K562 (cell line): ENCODE results near the gene ANKS1B. TPM values are rescaled to one million over a fixed set of nuclear protein-coding genes. Genes with fewer than 3 reads are reported as not detected.

ENCODE experiments used
- ATAC-seq: fragments of 200-7000 bp; cut with Tn5 transposase; 3 replicates; pipeline ENCODE4 v1.9.1; 2020; ENCODE audit warnings: moderate library complexity
- BruUV-seq: library from RNA; stranded (reverse); fragments of 400-500 nt; replicated peaks from 2 replicates; lab custom pipeline; 2021; lab: Mats Ljungman, UMichigan
- CTCF ChIA-PET: fragments of 300-600 bp; formaldehyde crosslinking; extraction: SDS; loops from one replicate; lab custom pipeline; 2021; ENCODE audit warnings: low intra/inter-chr PET ratio; lab: Yijun Ruan, JAX
- POLR2A ChIA-PET: fragments of 300-600, 350-650 bp; sonication (Branson Sonifier 250); formaldehyde crosslinking; extraction: SDS; loops from one replicate; lab custom pipeline; 2021; ENCODE audit warnings: antibody characterized with exemption, inconsistent platforms; lab: Yijun Ruan, JAX
- DNase-seq, 4 experiments: peaks; one replicate each; pipeline versions ENCODE4 v3.0.0 to v3.0.0-alpha.2; 2011 to 2018; ENCODE audit warnings: low spot score in 3 of 4, mixed read lengths in 3 of 4; ENCODE audit errors: extremely low read depth in 1 of 4
- FAIRE-seq: peaks from 2 replicates; lab custom pipeline; 2011; peaks lifted over from hg19 to GRCh38; lab: Jason Lieb, UNC
- H2AFZ ChIP-seq: 2 replicates; pipeline ENCODE4 v1.6.0; 2011; ENCODE audit warnings: low read depth, low read length, control low read depth, inconsistent platforms
- H3K27ac ChIP-seq: fragments of 200-600 bp; 3 replicates; pipeline ENCODE4 v1.8.0; 2011; ENCODE audit warnings: low read depth, mild to moderate bottlenecking, control low read depth, inconsistent platforms, low read length, moderate library complexity, mixed read lengths; ENCODE audit errors: extremely low read depth
- H3K27me3 ChIP-seq, 2 experiments: fragments of 300-600 bp in 1 of 2; 2 replicates in 1 of 2; 3 replicates in 1 of 2; pipeline versions ENCODE4 v1.6.0 to v1.8.0; 2011; ENCODE audit warnings: inconsistent platforms in 2 of 2, low read length in 2 of 2, mild to moderate bottlenecking in 1 of 2, mixed read lengths in 1 of 2, moderate library complexity in 1 of 2; ENCODE audit not compliant: control insufficient read depth in 2 of 2, insufficient read depth in 2 of 2
- H3K36me3 ChIP-seq: fragments of 300-600 bp; 3 replicates; pipeline ENCODE4 v1.8.0; 2011; ENCODE audit warnings: mild to moderate bottlenecking, low read length, inconsistent platforms; ENCODE audit not compliant: control insufficient read depth, insufficient read depth
- H3K4me1 ChIP-seq, 2 experiments: fragments of 200-600 bp in 1 of 2; replicated peaks in 1 of 2; 2 replicates in 1 of 2; 3 replicates in 1 of 2; pipeline versions ENCODE4 v1.5.1 to v1.8.0; 2011; ENCODE audit warnings: inconsistent platforms in 2 of 2, low read length in 2 of 2, mild to moderate bottlenecking in 1 of 2, mixed read lengths in 1 of 2, moderate library complexity in 1 of 2; ENCODE audit not compliant: control insufficient read depth in 2 of 2, insufficient read depth in 2 of 2
- H3K4me2 ChIP-seq: 2 replicates; pipeline ENCODE4 v1.6.1; 2011; ENCODE audit warnings: low read length, control low read depth, inconsistent platforms, mixed read lengths; ENCODE audit not compliant: insufficient read depth
- H3K4me3 ChIP-seq: fragments of 200-600 bp; sonication (generic), shearing (Covaris generic); 2 replicates; pipeline ENCODE4 v1.5.1; 2016; ENCODE audit warnings: control low read depth, inconsistent platforms
- H3K79me2 ChIP-seq: fragments of 200-600 bp; 3 replicates; pipeline ENCODE4 v1.8.0; 2011; ENCODE audit warnings: low read length, inconsistent platforms; ENCODE audit not compliant: control insufficient read depth, insufficient read depth
- H3K9ac ChIP-seq, 2 experiments: 2 replicates each; pipeline versions ENCODE4 v1.6.0 to v1.6.1; 2011; ENCODE audit warnings: low read depth in 2 of 2, low read length in 2 of 2, control low read depth in 1 of 2, inconsistent platforms in 1 of 2, mild to moderate bottlenecking in 1 of 2, mixed read lengths in 1 of 2; ENCODE audit not compliant: insufficient read depth in 1 of 2
- H3K9me1 ChIP-seq: one replicate; pipeline ENCODE4 v1.6.0; 2011; ENCODE audit warnings: inconsistent platforms, mild to moderate bottlenecking, low read length, moderate library complexity; ENCODE audit not compliant: control insufficient read depth, insufficient read depth
- H3K9me3 ChIP-seq: replicated peaks from 2 replicates; pipeline ENCODE4 v1.5.1; 2011; ENCODE audit warnings: low read depth, low read length, inconsistent platforms; ENCODE audit not compliant: control insufficient read depth, insufficient read depth
- H4K20me1 ChIP-seq: replicated peaks from 2 replicates; pipeline ENCODE4 v1.6.1; 2011; ENCODE audit warnings: low read length, inconsistent platforms, mixed read lengths; ENCODE audit not compliant: control insufficient read depth, insufficient read depth
- BDP1 ChIP-seq: IDR thresholded peaks from 3 replicates; pipeline ENCODE4 v1.6.1; 2011; ENCODE audit not compliant: insufficient read length, insufficient read depth
- DNMT1 ChIP-seq: fragments of 450-650 bp; IDR thresholded peaks from 2 replicates; pipeline ENCODE4 v1.6.1; 2016; ENCODE audit warnings: antibody characterized with exemption, mild to moderate bottlenecking
- ELF4 ChIP-seq: fragments of 450-650 bp; formaldehyde crosslinking; IDR thresholded peaks from 2 replicates; pipeline ENCODE4 v1.4.0; 2022; ENCODE audit warnings: missing genetic modification characterization
- FOXA3 ChIP-seq, 2 experiments: fragments of 450-650 bp in 1 of 2; sonication (generic) in 1 of 2; formaldehyde crosslinking; IDR thresholded peaks in 1 of 2; conservative IDR thresholded peaks in 1 of 2; 2 replicates each; pipeline versions ENCODE4 v1.4.0 to v1.8.0; 2020 to 2022; ENCODE audit warnings: mild to moderate bottlenecking in 2 of 2, missing genetic modification reagents in 1 of 2
- HCFC1 ChIP-seq: IDR thresholded peaks from 2 replicates; pipeline ENCODE4 v1.6.1; 2012; ENCODE audit warnings: low read depth, low read length, improper control_type of control experiment
- HDAC8 ChIP-seq: fragments of 450-650 bp; IDR thresholded peaks from 2 replicates; pipeline ENCODE4 v1.6.1; 2016; ENCODE audit warnings: mild to moderate bottlenecking, missing genetic modification characterization, moderate library complexity, missing compliant biosample characterization
- KDM1A ChIP-seq, 2 experiments: fragments of 450-650 bp; IDR thresholded peaks; 2 replicates each; pipeline ENCODE4 v1.6.1; 2016; ENCODE audit warnings: mild to moderate bottlenecking in 2 of 2
- KHSRP ChIP-seq: fragments of 450-650 bp; IDR thresholded peaks from 2 replicates; pipeline ENCODE4 v1.6.1; 2017
- KLF6 ChIP-seq: fragments of 250-450 bp; sonication (Bioruptor Pico); IDR thresholded peaks from 2 replicates; pipeline ENCODE4 v1.4.0; 2020; ENCODE audit warnings: mild to moderate bottlenecking, moderate library complexity, borderline replicate concordance
- NCOA4 ChIP-seq: fragments of 450-650 bp; IDR thresholded peaks from 2 replicates; pipeline ENCODE4 v1.6.1; 2018; ENCODE audit warnings: mild to moderate bottlenecking; ENCODE audit not compliant: partially characterized antibody
- NR3C1 ChIP-seq: sonication (generic); formaldehyde crosslinking; IDR thresholded peaks from 2 replicates; pipeline ENCODE4 v1.8.1; 2022; ENCODE audit warnings: missing genetic modification reagents
- RBFOX2 ChIP-seq: fragments of 200-400 bp; formaldehyde crosslinking; IDR thresholded peaks from 2 replicates; pipeline ENCODE4 v1.6.1; 2017; ENCODE audit warnings: low read depth, mild to moderate bottlenecking, low read length, moderate library complexity
- SIRT6 ChIP-seq: IDR thresholded peaks from one replicate; pipeline ENCODE4 v1.6.1; 2012; ENCODE audit warnings: low read depth, mild to moderate bottlenecking, control low read depth, inconsistent platforms, low read length, moderate library complexity
- THRB ChIP-seq: fragments of 450-650 bp; formaldehyde crosslinking; conservative IDR thresholded peaks from 2 replicates; pipeline ENCODE4 v1.4.0; 2022; ENCODE audit warnings: mild to moderate bottlenecking, missing genetic modification characterization
- ZNF165 ChIP-seq: fragments of 250-450 bp; sonication (Bioruptor Pico); IDR thresholded peaks from 2 replicates; pipeline ENCODE4 v1.4.0; 2020; ENCODE audit warnings: borderline replicate concordance
- ZNF24 ChIP-seq: fragments of 450-650 bp; IDR thresholded peaks from 2 replicates; pipeline ENCODE4 v1.6.1; 2016
- ZNF431 ChIP-seq: sonication (generic); formaldehyde crosslinking; IDR thresholded peaks from 2 replicates; pipeline ENCODE4 v1.8.0; 2022; ENCODE audit warnings: mild to moderate bottlenecking, missing genetic modification reagents
- ZNF609 ChIP-seq: sonication (generic); formaldehyde crosslinking; IDR thresholded peaks from 2 replicates; pipeline ENCODE4 v1.8.1; 2023; ENCODE audit warnings: missing genetic modification reagents, mild to moderate bottlenecking, borderline replicate concordance
- WGBS: fragments of 100-300 bp; shearing (Covaris generic); methylation state at CpG from one replicate; pipeline ENCODE4 v1.1.6; 2016; ENCODE audit warnings: low coverage, mixed read lengths; ENCODE audit not compliant: insufficient coverage; ENCODE audit errors: missing lambda C conversion rate; 5-methylcytosine and 5-hydroxymethylcytosine counted together
- in situ Hi-C: fragments of 300-500 bp; cut with MboI; formaldehyde crosslinking; loops from 4 replicates; pipeline ENCODE4 v1.15.0; 2018; ENCODE audit warnings: inconsistent platforms, mixed read lengths
- intact Hi-C: fragments of 100-400 bp; cut with micrococcal nuclease; formaldehyde crosslinking; loops from 2 replicates; pipeline ENCODE4 v1.14.2; 2022
- polyA plus RNA-seq, 8 experiments: library from polyadenylated mRNA; depleted of rRNA in 4 of 8; stranded (reverse) in 5 of 8; unstranded in 3 of 8; fragments of >200 nt; fragmentation: Nextera tagmentation in 2 of 8; fragmentation: Illumina TruSeq in 1 of 8; extraction: Ambion mirVana in 2 of 8; extraction: Trizol in 1 of 8; gene quantifications; 2 replicates each; pipeline versions ENCODE4 v1.2.1 to v1.2.3, GENCODE V29; 2011 to 2014; ENCODE audit warnings: inconsistent platforms in 1 of 8, missing spikeins in 1 of 8
- total RNA-seq, 7 experiments: library from RNA; depleted of rRNA in 6 of 7; stranded (reverse); fragments of >200 nt in 6 of 7; fragmentation: Illumina TruSeq in 2 of 7; extraction: Trizol in 2 of 7; gene quantifications; 2 replicates each; pipeline versions ENCODE4 v1.2.1 to v1.2.3, GENCODE V29; 2011 to 2021; ENCODE audit warnings: low replicate concordance in 1 of 7

Gene ANKS1B
- total and polyA plus RNA-seq, 9 of the 15 experiments (the other 6 are each of a cell fraction or from before 2014, with no cell fraction given): 0.04 to 0.47 (median 0.28) TPM; not detected in 4

- no peak for TF ChIP-seq THRB (CRISPR knock-in tag)
- TF ChIP-seq NR3C1 (CRISPR knock-in tag): no peak
- TF ChIP-seq BDP1: no peak
- TF ChIP-seq RBFOX2: no peak
- no peak for TF ChIP-seq KHSRP
- TF ChIP-seq ZNF24: no peak
- no peak for TF ChIP-seq ZNF165 (CRISPR knock-in tag)
- TF ChIP-seq, all 486 proteins: peak for 0
These were observed 887.6 kb downstream of the ANKS1B start (continued) for GRCh38 chr12:99097171-99097570.

GRCh38 chr12:99093166-99093565, 891.6 kb downstream of the ANKS1B start:
- no peaks in the 10 kb centered on the region for H4K20me1 ChIP-seq
- H3K4me3 ChIP-seq: no peak overlapping the region
- no peak overlapping the region for H3K4me2 ChIP-seq
- H3K9ac ChIP-seq: no peak overlapping the region
- no peaks in the 10 kb centered on the region for H3K9me3 ChIP-seq
- intact Hi-C loops: no loop called here
- POLR2A ChIA-PET: no interaction called here
- H3K9me1 ChIP-seq: no peaks in the 10 kb centered on the region
- ATAC-seq (no peak), DNase-seq (no peak), FAIRE-seq (no peak)
- 0% methylated on average over 3 of the region's 3 CpGs for WGBS
- BruUV-seq: no TSS peak
- H3K79me2 ChIP-seq: no peaks in the 10 kb centered on the region
- in situ Hi-C loops: no loop called here
- H3K36me3 ChIP-seq: no peaks in the 10 kb centered on the region
- no peaks in the 10 kb centered on the region for H3K27me3 ChIP-seq
- no peaks in the 10 kb centered on the region for H3K4me1 ChIP-seq
- CTCF ChIA-PET: no interaction called here
- H3K27ac ChIP-seq: no peak overlapping the region
- H2AFZ ChIP-seq: no peak overlapping the region
- no peak for TF ChIP-seq SIRT6
- TF ChIP-seq NCOA4: no peak
- TF ChIP-seq DNMT1: no peak
- no peak for TF ChIP-seq ELF4 (CRISPR knock-in tag)
- no peak for TF ChIP-seq ZNF609 (CRISPR knock-in tag)
- no peak for TF ChIP-seq KLF6 (CRISPR knock-in tag)
- TF ChIP-seq ZNF431 (CRISPR knock-in tag): no peak
- no peak for TF ChIP-seq HDAC8 (tag)
- TF ChIP-seq KDM1A (IDR thresholded peaks at IDR 0.05): no peak
- no peak for TF ChIP-seq FOXA3 (CRISPR knock-in tag; conservative IDR thresholded peaks at IDR 0.05 in 1 of 2, IDR thresholded peaks at IDR 0.05 in 1 of 2)
- TF ChIP-seq HCFC1: no peak
